ENCODE results near the gene SH3TC1.

DNA sequence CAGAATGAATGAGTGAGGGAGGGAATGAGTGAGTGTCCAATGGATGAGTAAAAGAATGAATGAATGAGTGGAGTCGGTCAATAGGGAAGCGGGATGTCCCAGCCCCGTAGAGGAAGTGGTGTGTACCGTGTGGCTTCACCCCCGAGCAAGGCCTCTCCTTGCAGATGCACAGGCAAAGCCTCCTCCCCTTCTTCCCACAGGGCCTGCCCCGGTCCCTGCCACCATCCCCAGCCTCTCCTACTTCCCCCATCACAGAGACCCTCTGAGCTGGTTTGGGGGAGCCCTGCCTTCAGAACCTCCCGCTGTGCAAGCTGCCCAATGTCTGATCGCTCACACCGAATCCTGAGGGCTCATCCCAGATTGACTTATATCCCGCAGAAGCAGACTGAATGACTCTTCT lies 84.1 kb downstream of the SH3TC1 start:
- TF ChIP-seq CTCF (optimal IDR thresholded peaks at IDR 0.05 in 1 of 3, IDR thresholded peaks at IDR 0.05 in 1 of 3, conservative IDR thresholded peaks at IDR 0.05 in 1 of 3; ENCODE audit: extremely low read depth in 1 of 3, insufficient read depth in 2 of 3, low read length in 3 of 3) (no peak), EZH2 (IDR thresholded peaks at IDR 0.05; ENCODE audit: low read length) (no peak)

Measured in keratinocyte (primary cell).